Testis (tissue), 2 donors: ENCODE data around the gene MASP2.

ENCODE experiments used
- POLR2A ChIP-seq: fragments of 450-650 bp; IDR thresholded peaks from one replicate; pipeline ENCODE4 v1.6.1; 2017; ENCODE audit warnings: antibody characterized with exemption, mild to moderate bottlenecking, moderate library complexity
- TF ChIP-seq, protein P1 (sequence below), 3 experiments: fragments of 450-650 bp in 2 of 3; fragments of 200-600 bp in 1 of 3; sonication (generic) in 1 of 3; IDR thresholded peaks; one replicate each; pipeline ENCODE4 v1.5.1; 2016 to 2019; ENCODE audit warnings: antibody characterized with exemption in 3 of 3, mild to moderate bottlenecking in 2 of 3, moderate library complexity in 1 of 3

DNA sequence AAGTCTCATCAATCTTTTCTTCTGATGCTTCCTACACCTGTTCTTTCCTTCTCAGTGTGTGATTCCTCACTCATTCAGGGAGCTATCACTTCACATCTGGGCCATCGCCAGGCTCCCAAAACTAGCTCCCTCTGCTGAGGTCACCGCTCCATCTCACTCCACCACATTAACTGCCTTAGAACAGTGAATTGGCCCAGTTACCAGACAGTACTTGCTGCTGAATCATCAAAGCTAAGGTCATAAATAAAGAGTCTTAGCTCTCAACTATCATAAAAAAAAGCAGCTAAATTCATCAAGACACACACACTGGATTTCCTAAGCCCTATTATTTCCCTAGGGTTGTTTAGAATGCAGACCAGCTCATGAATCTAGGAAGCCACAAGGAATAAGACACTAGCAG lies 31.6 kb upstream of the MASP2 start:
- TF ChIP-seq, protein P1, sequence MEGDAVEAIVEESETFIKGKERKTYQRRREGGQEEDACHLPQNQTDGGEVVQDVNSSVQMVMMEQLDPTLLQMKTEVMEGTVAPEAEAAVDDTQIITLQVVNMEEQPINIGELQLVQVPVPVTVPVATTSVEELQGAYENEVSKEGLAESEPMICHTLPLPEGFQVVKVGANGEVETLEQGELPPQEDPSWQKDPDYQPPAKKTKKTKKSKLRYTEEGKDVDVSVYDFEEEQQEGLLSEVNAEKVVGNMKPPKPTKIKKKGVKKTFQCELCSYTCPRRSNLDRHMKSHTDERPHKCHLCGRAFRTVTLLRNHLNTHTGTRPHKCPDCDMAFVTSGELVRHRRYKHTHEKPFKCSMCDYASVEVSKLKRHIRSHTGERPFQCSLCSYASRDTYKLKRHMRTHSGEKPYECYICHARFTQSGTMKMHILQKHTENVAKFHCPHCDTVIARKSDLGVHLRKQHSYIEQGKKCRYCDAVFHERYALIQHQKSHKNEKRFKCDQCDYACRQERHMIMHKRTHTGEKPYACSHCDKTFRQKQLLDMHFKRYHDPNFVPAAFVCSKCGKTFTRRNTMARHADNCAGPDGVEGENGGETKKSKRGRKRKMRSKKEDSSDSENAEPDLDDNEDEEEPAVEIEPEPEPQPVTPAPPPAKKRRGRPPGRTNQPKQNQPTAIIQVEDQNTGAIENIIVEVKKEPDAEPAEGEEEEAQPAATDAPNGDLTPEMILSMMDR (IDR thresholded peaks at IDR 0.05), result no peak
- no peak for TF ChIP-seq POLR2A
